ENCODE results near the gene ATP9B. TPM values are rescaled to one million over a fixed set of nuclear protein-coding genes. Genes with fewer than 3 reads are reported as not detected.

The ATP9B gene
- total RNA-seq, 1 experiment from 2014 or later, result 17.9 TPM

DNA sequence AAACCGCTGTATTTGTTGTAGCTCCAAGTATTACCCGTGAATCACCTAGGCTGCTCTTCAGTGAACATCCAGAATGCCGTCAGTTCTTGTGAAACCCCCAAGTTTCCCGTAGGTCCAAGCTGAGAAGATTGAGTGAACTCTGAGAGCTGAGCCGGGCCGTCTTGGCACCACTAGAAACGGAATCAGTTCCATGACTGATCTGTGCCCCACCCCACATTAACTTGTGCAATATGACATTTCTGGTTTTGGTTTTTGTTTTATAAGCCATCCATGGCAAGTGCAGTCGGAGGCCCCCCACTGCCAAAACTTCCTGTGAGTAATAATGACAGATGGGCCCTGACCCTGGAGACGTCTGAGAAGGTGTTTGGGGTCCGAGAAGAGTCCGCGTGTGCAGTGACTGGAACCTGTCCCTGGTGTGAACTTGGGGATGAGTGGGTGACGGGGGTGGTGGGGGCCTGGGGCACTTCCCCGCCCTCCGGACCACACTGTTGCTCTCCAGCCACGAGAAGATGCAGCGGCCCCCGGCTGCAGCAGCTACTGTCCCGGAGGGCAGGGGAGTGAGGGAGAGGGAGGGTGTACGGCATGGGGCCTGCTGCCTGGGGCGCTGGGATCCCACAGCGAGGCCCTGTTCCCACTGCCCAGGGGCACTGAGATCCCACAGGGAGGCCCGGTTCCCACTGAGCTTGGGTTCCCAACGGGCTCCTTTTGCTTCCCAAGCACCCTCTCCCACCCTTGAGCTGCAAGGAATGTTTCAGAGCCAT, 353.0 kb downstream of the ATP9B start:
- intact Hi-C loops (cut with micrococcal nuclease; ENCODE audit: unreplicated experiment), result no loop called here
- Histone ChIP-seq H3K4me1 (ENCODE audit: insufficient read depth, low read length, poor library complexity, severe bottlenecking) (peaks cover 7% of the 10 kb centered on the region), H3K27ac (ENCODE audit: low read depth, low read length, poor library complexity, severe bottlenecking) (no peak overlapping the region), H3K27me3 (replicated peaks; ENCODE audit: insufficient read depth, low read depth, low read length, poor library complexity) (no peaks in the 10 kb centered on the region), H3K4me3 (ENCODE audit: low read depth, low read length, poor library complexity, severe bottlenecking) (no peak overlapping the region), H3K36me3 (ENCODE audit: insufficient read depth, low read length, poor library complexity, severe bottlenecking) (no peaks in the 10 kb centered on the region), H3K9me3 (ENCODE audit: low read depth, low read length, poor library complexity, severe bottlenecking) (no peaks in the 10 kb centered on the region)
- ChIA-PET CTCF (no interaction called here), POLR2A (ENCODE audit: low non-redundant PET) (no interaction called here)
- no peak for TF ChIP-seq EZH2 (IDR thresholded peaks at IDR 0.05; ENCODE audit: borderline replicate concordance, low read depth, low read length, poor library complexity, severe bottlenecking)
- TF ChIP-seq, protein P1, sequence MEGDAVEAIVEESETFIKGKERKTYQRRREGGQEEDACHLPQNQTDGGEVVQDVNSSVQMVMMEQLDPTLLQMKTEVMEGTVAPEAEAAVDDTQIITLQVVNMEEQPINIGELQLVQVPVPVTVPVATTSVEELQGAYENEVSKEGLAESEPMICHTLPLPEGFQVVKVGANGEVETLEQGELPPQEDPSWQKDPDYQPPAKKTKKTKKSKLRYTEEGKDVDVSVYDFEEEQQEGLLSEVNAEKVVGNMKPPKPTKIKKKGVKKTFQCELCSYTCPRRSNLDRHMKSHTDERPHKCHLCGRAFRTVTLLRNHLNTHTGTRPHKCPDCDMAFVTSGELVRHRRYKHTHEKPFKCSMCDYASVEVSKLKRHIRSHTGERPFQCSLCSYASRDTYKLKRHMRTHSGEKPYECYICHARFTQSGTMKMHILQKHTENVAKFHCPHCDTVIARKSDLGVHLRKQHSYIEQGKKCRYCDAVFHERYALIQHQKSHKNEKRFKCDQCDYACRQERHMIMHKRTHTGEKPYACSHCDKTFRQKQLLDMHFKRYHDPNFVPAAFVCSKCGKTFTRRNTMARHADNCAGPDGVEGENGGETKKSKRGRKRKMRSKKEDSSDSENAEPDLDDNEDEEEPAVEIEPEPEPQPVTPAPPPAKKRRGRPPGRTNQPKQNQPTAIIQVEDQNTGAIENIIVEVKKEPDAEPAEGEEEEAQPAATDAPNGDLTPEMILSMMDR (conservative IDR thresholded peaks at IDR 0.05; ENCODE audit: low read depth, low read length), result no peak
- no TSS peak for BruUV-seq (replicated peaks)
- peak; percentile 82 for DNase-seq (ENCODE audit: low spot score)

DNA sequence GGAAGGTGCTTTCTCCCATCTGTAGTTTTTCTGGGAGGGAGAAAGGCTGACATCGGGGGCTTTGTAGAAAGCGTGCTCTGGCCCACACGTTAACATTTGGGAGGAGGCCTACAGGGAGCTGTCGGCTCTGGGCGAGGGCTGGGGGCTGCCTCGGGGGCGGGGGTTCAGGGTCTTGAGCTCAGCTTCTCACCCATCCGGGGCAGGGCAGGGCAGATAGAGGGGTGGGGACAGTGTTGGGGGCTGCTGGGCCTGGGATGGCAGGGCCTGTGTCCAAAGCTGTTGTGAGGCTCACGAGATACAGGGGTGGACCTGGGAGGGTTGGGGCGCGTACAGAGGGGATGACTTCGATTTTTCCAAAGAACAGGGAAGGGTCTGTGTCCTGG, 353.6 kb downstream of the ATP9B start:
- Histone ChIP-seq H3K36me3 (ENCODE audit: insufficient read depth, low read length, poor library complexity, severe bottlenecking) (no peaks in the 10 kb centered on the region), H3K27me3 (replicated peaks; ENCODE audit: insufficient read depth, low read depth, low read length, poor library complexity) (no peaks in the 10 kb centered on the region), H3K4me3 (ENCODE audit: low read depth, low read length, poor library complexity, severe bottlenecking) (no peak overlapping the region), H3K9me3 (ENCODE audit: low read depth, low read length, poor library complexity, severe bottlenecking) (no peaks in the 10 kb centered on the region), H3K4me1 (ENCODE audit: insufficient read depth, low read length, poor library complexity, severe bottlenecking) (peaks cover 7% of the 10 kb centered on the region), H3K27ac (ENCODE audit: low read depth, low read length, poor library complexity, severe bottlenecking) (no peak overlapping the region)
- ChIA-PET POLR2A (ENCODE audit: low non-redundant PET) (no interaction called here), CTCF (no interaction called here)
- intact Hi-C loops (cut with micrococcal nuclease; ENCODE audit: unreplicated experiment), result no loop called here
- DNase-seq (ENCODE audit: low spot score), result no peak
- TF ChIP-seq EZH2 (IDR thresholded peaks at IDR 0.05; ENCODE audit: borderline replicate concordance, low read depth, low read length, poor library complexity, severe bottlenecking), result no peak
- TF ChIP-seq, protein P1 (conservative IDR thresholded peaks at IDR 0.05; ENCODE audit: low read depth, low read length), result no peak
- BruUV-seq (replicated peaks), result no TSS peak

- H3K4me1 ChIP-seq (ENCODE audit: insufficient read depth, low read length, poor library complexity, severe bottlenecking), result peaks cover 7% of the 10 kb centered on the region
- TF ChIP-seq, protein P1 (conservative IDR thresholded peaks at IDR 0.05; ENCODE audit: low read depth, low read length), result no peak
- TF ChIP-seq EZH2 (IDR thresholded peaks at IDR 0.05; ENCODE audit: borderline replicate concordance, low read depth, low read length, poor library complexity, severe bottlenecking), result no peak
- H3K9me3 ChIP-seq (ENCODE audit: low read depth, low read length, poor library complexity, severe bottlenecking), result no peaks in the 10 kb centered on the region
- no peaks in the 10 kb centered on the region for H3K27me3 ChIP-seq (replicated peaks; ENCODE audit: insufficient read depth, low read depth, low read length, poor library complexity)
- ChIA-PET CTCF (no interaction called here), POLR2A (ENCODE audit: low non-redundant PET) (no interaction called here)
- H3K36me3 ChIP-seq (ENCODE audit: insufficient read depth, low read length, poor library complexity, severe bottlenecking), result no peaks in the 10 kb centered on the region
- H3K4me3 ChIP-seq (ENCODE audit: low read depth, low read length, poor library complexity, severe bottlenecking), result no peak overlapping the region
- no TSS peak for BruUV-seq (replicated peaks)
- no peak overlapping the region for H3K27ac ChIP-seq (ENCODE audit: low read depth, low read length, poor library complexity, severe bottlenecking)
- no peak for DNase-seq (ENCODE audit: low spot score)
- intact Hi-C loops (cut with micrococcal nuclease; ENCODE audit: unreplicated experiment), result no loop called here
Observed at GRCh38 chr18:79423211-79424007, 354.2 kb downstream of the ATP9B start.

Measured in A673 (cell line).